ENCODE data around the gene BCHE.

Gene BCHE

DNA sequence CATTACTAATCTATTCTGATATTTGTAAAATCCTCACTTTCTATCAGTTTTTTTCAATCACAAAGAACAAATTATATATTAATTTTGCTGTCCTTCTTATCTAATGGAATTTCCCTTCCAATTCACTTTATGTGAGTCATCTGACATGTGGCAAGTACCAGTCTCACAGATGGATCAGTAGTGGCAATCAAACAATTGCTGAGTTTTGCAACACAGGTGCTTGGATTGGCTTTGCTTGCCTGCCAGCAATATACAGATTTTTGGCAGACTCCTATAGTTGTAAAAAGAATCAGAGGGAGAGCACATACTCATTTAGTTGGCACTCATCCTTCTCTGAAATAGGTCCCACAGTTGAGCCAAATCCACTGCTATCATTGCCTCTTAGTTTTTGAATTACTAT lies 83.7 kb downstream of the BCHE start:
- Mint-ChIP-seq H3K36me3 (no peaks in the 10 kb centered on the region), H3K4me3 (no peak overlapping the region), H3K27me3 (no peaks in the 10 kb centered on the region), H3K4me1 (no peaks in the 10 kb centered on the region), H3K27ac (no peak overlapping the region), H3K9me3 (peaks cover 3% of the 10 kb centered on the region)
- ATAC-seq (ENCODE audit: low read depth), result no peak
- DNase-seq (ENCODE audit: low spot score in 2 of 2), result no peak

GRCh38 chr3:165751637-165752036 lies 85.6 kb downstream of the BCHE start:
- Mint-ChIP-seq H3K4me3 (no peak overlapping the region), H3K36me3 (no peaks in the 10 kb centered on the region), H3K4me1 (no peaks in the 10 kb centered on the region), H3K27ac (no peak overlapping the region), H3K9me3 (peaks cover 2% of the 10 kb centered on the region), H3K27me3 (no peaks in the 10 kb centered on the region)
- DNase-seq (ENCODE audit: low spot score in 2 of 2), result no peak
- ATAC-seq (ENCODE audit: low read depth), result no peak

DNA sequence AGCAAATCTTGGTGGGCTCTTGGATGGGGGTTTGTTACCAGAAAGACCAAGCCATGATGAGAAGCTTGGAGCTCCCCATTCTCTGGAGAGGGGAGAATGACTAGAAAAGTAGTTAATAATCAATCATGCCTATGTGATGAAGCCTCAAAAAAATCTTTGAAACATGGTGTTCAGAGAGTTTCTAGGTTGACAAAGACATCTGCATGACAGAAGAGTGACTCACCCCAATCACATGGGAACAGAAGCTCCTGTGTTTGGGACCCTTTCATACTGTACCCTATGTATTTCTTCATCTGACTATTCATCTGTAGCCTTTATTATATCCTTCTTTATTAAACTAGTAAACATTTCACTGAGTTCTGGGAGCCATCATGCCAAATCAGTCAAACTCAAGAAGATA lies 87.4 kb downstream of the BCHE start:
- ATAC-seq (ENCODE audit: low read depth) (no peak), DNase-seq (ENCODE audit: low spot score in 2 of 2) (no peak)
- H3K27me3 Mint-ChIP-seq, result no peaks in the 10 kb centered on the region

DNA sequence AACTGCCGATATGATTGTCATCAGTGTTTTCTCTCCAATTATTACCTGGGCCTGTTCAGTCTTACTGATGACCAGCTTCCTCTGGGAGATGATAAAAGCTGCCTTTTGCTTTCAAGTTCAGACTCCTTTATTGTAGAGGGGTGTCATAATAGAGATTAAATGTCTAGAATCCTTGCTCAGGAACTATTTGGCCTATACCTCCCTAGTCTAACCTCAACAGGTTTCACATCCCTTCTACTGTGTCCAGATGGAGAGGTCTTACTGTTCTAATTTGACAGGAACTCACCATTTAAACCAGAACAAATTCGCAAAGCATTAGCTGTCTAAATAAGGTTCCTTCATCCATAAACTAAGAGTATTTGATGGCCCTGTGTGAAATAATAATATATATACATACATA lies 88.0 kb downstream of the BCHE start:
- peaks cover 2% of the 10 kb centered on the region for H3K9me3 Mint-ChIP-seq
- no peaks in the 10 kb centered on the region for H3K27me3 Mint-ChIP-seq
- DNase-seq (ENCODE audit: low spot score in 2 of 2), result no peak
- H3K36me3 Mint-ChIP-seq, result no peaks in the 10 kb centered on the region
- no peaks in the 10 kb centered on the region for H3K4me1 Mint-ChIP-seq
- H3K4me3 Mint-ChIP-seq, result no peak overlapping the region
- no peak overlapping the region for H3K27ac Mint-ChIP-seq
- no peak for ATAC-seq (ENCODE audit: low read depth)

More for the DNA sequence above, 87.4 kb downstream of the BCHE start:
- no peaks in the 10 kb centered on the region for H3K4me1 Mint-ChIP-seq
- H3K27ac Mint-ChIP-seq, result no peak overlapping the region
- H3K9me3 Mint-ChIP-seq, result peaks cover 2% of the 10 kb centered on the region
- no peak overlapping the region for H3K4me3 Mint-ChIP-seq
- H3K36me3 Mint-ChIP-seq, result no peaks in the 10 kb centered on the region

GRCh38 chr3:165748094-165748493 lies 89.1 kb downstream of the BCHE start:
- Mint-ChIP-seq H3K4me3 (no peak overlapping the region), H3K9me3 (peaks cover 2% of the 10 kb centered on the region), H3K36me3 (no peaks in the 10 kb centered on the region), H3K27ac (no peak overlapping the region), H3K27me3 (no peaks in the 10 kb centered on the region), H3K4me1 (peaks cover 2% of the 10 kb centered on the region)
- no peak for ATAC-seq (ENCODE audit: low read depth)
- no peak for DNase-seq (ENCODE audit: low spot score in 2 of 2)

DNA sequence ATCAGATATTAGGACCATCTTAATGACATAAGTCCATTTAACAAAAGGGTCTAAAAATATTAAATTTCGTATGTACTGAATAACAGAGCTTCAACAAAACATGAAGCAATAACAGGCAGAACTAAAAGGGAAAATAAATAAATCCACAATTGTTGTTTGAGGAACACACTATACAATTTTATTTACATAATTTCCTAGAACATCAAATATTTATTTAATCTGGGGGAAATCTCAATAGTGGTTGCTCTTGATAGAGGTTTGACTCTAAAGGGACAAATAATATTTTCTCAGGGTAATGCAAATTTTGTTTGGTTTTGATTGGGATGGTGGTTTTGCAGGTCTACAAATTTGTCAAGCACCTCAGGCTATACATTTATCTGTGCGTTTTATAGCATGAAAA lies 90.3 kb downstream of the BCHE start:
- no peak overlapping the region for H3K27ac Mint-ChIP-seq
- ATAC-seq (ENCODE audit: low read depth) (no peak), DNase-seq (ENCODE audit: low spot score in 2 of 2) (no peak)
- H3K4me3 Mint-ChIP-seq, result no peak overlapping the region
- H3K36me3 Mint-ChIP-seq, result no peaks in the 10 kb centered on the region
- H3K4me1 Mint-ChIP-seq, result peaks cover 2% of the 10 kb centered on the region
- H3K9me3 Mint-ChIP-seq, result peaks cover 3% of the 10 kb centered on the region
- H3K27me3 Mint-ChIP-seq, result no peaks in the 10 kb centered on the region

DNA sequence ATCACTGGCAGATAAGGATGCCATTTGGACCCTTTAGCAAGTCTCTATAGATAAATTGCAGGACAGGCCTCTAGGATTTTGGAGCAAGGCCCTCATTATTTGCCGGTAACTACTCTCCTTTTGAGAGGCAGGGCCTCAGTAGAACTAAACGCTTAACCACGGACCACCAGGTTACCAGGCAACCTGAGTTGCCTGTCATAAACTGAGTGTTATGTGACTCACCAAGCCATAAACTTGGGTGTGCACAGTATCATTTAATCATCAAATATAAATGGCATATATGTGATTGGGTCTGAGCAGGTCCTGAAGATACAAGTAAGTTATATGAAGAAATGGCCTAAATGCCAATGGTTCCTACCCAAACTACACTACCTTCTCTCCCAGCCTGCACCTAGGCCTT lies 93.2 kb downstream of the BCHE start:
- Mint-ChIP-seq H3K27ac (no peak overlapping the region), H3K36me3 (no peaks in the 10 kb centered on the region), H3K9me3 (peaks cover 3% of the 10 kb centered on the region), H3K4me1 (peaks cover 2% of the 10 kb centered on the region), H3K27me3 (no peaks in the 10 kb centered on the region), H3K4me3 (no peak overlapping the region)
- no peak for ATAC-seq (ENCODE audit: low read depth)
- no peak for DNase-seq (ENCODE audit: low spot score in 2 of 2)

- Mint-ChIP-seq H3K36me3 (no peaks in the 10 kb centered on the region), H3K4me1 (peaks cover 2% of the 10 kb centered on the region), H3K4me3 (no peak overlapping the region), H3K27me3 (no peaks in the 10 kb centered on the region), H3K9me3 (peaks cover 3% of the 10 kb centered on the region), H3K27ac (no peak overlapping the region)
- no peak for DNase-seq (ENCODE audit: low spot score in 2 of 2)
- no peak for ATAC-seq (ENCODE audit: low read depth)
Measured at GRCh38 chr3:165742351-165742750, 94.9 kb downstream of the BCHE start.

DNA sequence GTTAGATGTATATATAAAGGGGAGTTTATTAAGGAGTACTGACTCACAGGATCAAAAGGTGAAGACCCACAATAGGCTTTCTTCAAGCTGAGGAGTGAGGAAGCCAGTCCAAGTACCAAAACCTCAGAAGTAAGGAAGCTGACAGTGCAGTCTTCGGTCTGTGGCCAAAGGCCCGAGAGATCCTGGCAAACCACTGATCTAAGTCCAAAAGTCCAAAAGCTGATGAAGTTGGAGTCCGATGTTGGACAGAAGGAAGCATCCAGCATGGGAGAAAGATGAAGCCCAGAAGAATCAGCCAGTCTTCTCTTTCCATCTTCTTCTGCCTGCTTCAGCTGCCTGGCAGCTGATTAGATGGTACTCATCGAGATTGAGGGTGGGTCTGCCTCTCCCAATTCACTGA lies 107.5 kb downstream of the BCHE start:
- H3K4me1 Mint-ChIP-seq, result no peaks in the 10 kb centered on the region
- no peaks in the 10 kb centered on the region for H3K27me3 Mint-ChIP-seq
- no peaks in the 10 kb centered on the region for H3K36me3 Mint-ChIP-seq
- no peak for ATAC-seq (ENCODE audit: low read depth)
- H3K9me3 Mint-ChIP-seq, result peaks cover 3% of the 10 kb centered on the region
- H3K4me3 Mint-ChIP-seq, result no peak overlapping the region
- DNase-seq (ENCODE audit: low spot score in 2 of 2), result no peak
- H3K27ac Mint-ChIP-seq, result no peak overlapping the region

DNA sequence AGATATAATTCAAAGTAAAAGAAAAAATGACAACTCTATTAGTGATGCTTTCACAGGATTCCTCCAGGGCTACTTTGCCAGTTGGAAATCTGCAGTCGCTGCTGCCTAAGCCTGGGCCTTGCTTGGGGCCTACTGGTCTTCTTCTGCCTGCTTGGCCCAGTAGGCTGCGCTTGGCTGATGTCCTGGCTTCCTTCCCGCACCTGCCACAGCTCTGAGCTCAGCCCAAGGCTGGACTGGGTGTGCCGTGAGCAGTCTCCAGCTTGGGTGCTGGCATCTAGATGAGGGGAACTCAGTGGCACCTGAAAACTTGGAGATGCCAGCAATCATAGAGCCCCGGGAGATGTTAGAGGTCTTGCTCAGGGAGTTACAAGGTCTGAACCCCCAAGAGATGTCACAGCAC lies 108.3 kb downstream of the BCHE start:
- Mint-ChIP-seq H3K4me3 (no peak overlapping the region), H3K9me3 (peaks cover 3% of the 10 kb centered on the region), H3K36me3 (no peaks in the 10 kb centered on the region), H3K27me3 (no peaks in the 10 kb centered on the region), H3K27ac (no peak overlapping the region), H3K4me1 (no peaks in the 10 kb centered on the region)
- ATAC-seq (ENCODE audit: low read depth), result no peak
- no peak for DNase-seq (ENCODE audit: low spot score in 2 of 2)

DNA sequence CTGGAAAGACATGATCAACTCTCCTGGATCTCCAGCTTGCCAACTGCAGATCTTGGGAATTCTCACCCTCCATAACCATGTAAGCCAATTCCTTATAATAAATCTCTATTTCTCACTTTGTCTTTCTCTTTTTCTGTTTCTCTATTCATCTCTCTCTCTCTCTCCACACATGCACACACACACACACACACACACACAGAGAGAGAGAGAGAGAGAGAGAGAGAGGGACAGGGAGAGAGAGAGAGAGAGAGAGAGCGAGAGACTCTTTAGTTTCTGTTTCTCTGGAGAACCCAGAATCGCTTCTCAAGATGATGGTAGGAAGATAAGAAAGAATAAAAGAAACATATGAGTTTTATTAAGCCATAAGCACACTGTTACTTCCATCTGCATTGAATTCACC lies 111.9 kb downstream of the BCHE start:
- no peak for DNase-seq (ENCODE audit: low spot score in 2 of 2)
- ATAC-seq (ENCODE audit: low read depth), result no peak
- H3K4me3 Mint-ChIP-seq, result no peak overlapping the region

More for the DNA sequence above, 111.9 kb downstream of the BCHE start:
- no peaks in the 10 kb centered on the region for H3K4me1 Mint-ChIP-seq
- no peak overlapping the region for H3K27ac Mint-ChIP-seq
- H3K36me3 Mint-ChIP-seq, result no peaks in the 10 kb centered on the region
- H3K9me3 Mint-ChIP-seq, result peaks cover 3% of the 10 kb centered on the region
- no peaks in the 10 kb centered on the region for H3K27me3 Mint-ChIP-seq
